SJSA1 (cell line): ENCODE results near the gene RERE. TPM values are rescaled to one million over a fixed set of nuclear protein-coding genes. Genes with fewer than 3 reads are reported as not detected.
A peak's percentile ranks its signal among the peaks of the same experiment; 100 is the strongest.
"Not testable (repeated sequence)": the region's sequence is repeated elsewhere in the genome, so short reads cannot be mapped to it uniquely, and the experiment has no call there.

Experiments
- DNase-seq, 2 experiments: peaks; one replicate each; pipeline ENCODE4 v3.0.0-alpha.2; 2015 to 2020; ENCODE audit warnings: low spot score in 2 of 2, low read depth in 1 of 2
- H3K27ac ChIP-seq: fragments of 250-450 bp; sonication (Bioruptor Pico); 2 replicates; pipeline ENCODE4 v1.5.1; 2020; ENCODE audit warnings: mild to moderate bottlenecking, moderate library complexity
- H3K27me3 ChIP-seq: fragments of 250-450 bp; sonication (Bioruptor Pico); replicated peaks from 2 replicates; pipeline ENCODE4 v1.5.1; 2020; ENCODE audit warnings: mild to moderate bottlenecking, moderate library complexity
- H3K36me3 ChIP-seq: fragments of 250-450 bp; sonication (Bioruptor Pico); 2 replicates; pipeline ENCODE4 v1.5.1; 2020; ENCODE audit warnings: mild to moderate bottlenecking
- H3K4me1 ChIP-seq: fragments of 250-450 bp; sonication (Bioruptor Pico); replicated peaks from 2 replicates; pipeline ENCODE4 v1.6.1; 2021; ENCODE audit warnings: mild to moderate bottlenecking
- H3K4me3 ChIP-seq: fragments of 250-450 bp; sonication (Bioruptor Pico); 2 replicates; pipeline ENCODE4 v1.5.1; 2020; ENCODE audit warnings: mild to moderate bottlenecking
- H3K9me3 ChIP-seq: fragments of 250-450 bp; sonication (Bioruptor Pico); replicated peaks from 2 replicates; pipeline ENCODE4 v1.5.1; 2020; ENCODE audit warnings: mild to moderate bottlenecking
- total RNA-seq: library from RNA; depleted of rRNA; stranded (reverse); fragments of >200 nt; shearing (Covaris generic); gene quantifications from 2 replicates; pipeline ENCODE4 v1.2.3, GENCODE V29; 2014

Gene RERE
- total RNA-seq, 1 experiment from 2014 or later, result 15.7 TPM

GRCh38 chr1:8384088-8384487 is 433.4 kb downstream of the RERE start:
- DNase-seq, result no peak
- Histone ChIP-seq H3K36me3 (peaks cover 31% of the 10 kb centered on the region), H3K9me3 (no peaks in the 10 kb centered on the region)

GRCh38 chr1:8382608-8383505 is 434.6 kb downstream of the RERE start:
- Histone ChIP-seq H3K27me3 (no peaks in the 10 kb centered on the region), H3K36me3 (peaks cover 32% of the 10 kb centered on the region), H3K27ac (no peak overlapping the region), H3K4me3 (no peak overlapping the region), H3K9me3 (no peaks in the 10 kb centered on the region), H3K4me1 (peaks cover 10% of the 10 kb centered on the region)
- DNase-seq, result no peak

More at GRCh38 chr1:8384088-8384487, 433.4 kb downstream of the RERE start:
- no peak overlapping the region for H3K27ac ChIP-seq
- H3K27me3 ChIP-seq, result no peaks in the 10 kb centered on the region
- no peak overlapping the region for H3K4me3 ChIP-seq
- peaks cover 10% of the 10 kb centered on the region for H3K4me1 ChIP-seq

- H3K36me3 ChIP-seq, result peaks cover 39% of the 10 kb centered on the region
- H3K27ac ChIP-seq, result no peak overlapping the region
- no peak for DNase-seq
- no peak overlapping the region for H3K4me3 ChIP-seq
- peaks cover 10% of the 10 kb centered on the region for H3K4me1 ChIP-seq
- no peaks in the 10 kb centered on the region for H3K9me3 ChIP-seq
- H3K27me3 ChIP-seq, result no peaks in the 10 kb centered on the region
These were observed 435.4 kb downstream of the RERE start for GRCh38 chr1:8382051-8382505.

GRCh38 chr1:8381618-8382017 is 435.8 kb downstream of the RERE start:
- no peaks in the 10 kb centered on the region for H3K27me3 ChIP-seq
- DNase-seq, result no peak
- H3K4me1 ChIP-seq, result peaks cover 10% of the 10 kb centered on the region
- no peak overlapping the region for H3K4me3 ChIP-seq
- H3K9me3 ChIP-seq, result no peaks in the 10 kb centered on the region
- peaks cover 39% of the 10 kb centered on the region for H3K36me3 ChIP-seq
- H3K27ac ChIP-seq, result no peak overlapping the region

- H3K9me3 ChIP-seq, H3K27ac ChIP-seq, H3K4me3 ChIP-seq, H3K27me3 ChIP-seq, DNase-seq, H3K4me1 ChIP-seq: not testable (repeated sequence)
- peaks cover 37% of the 10 kb centered on the region for H3K36me3 ChIP-seq
These were observed 437.1 kb downstream of the RERE start for GRCh38 chr1:8380310-8380709.

- DNase-seq, result no peak
- H3K27me3 ChIP-seq, result no peaks in the 10 kb centered on the region
- H3K4me1 ChIP-seq, result peaks cover 11% of the 10 kb centered on the region
- no peak overlapping the region for H3K27ac ChIP-seq
- no peaks in the 10 kb centered on the region for H3K9me3 ChIP-seq
- H3K36me3 ChIP-seq, result peaks cover 34% of the 10 kb centered on the region
- no peak overlapping the region for H3K4me3 ChIP-seq
These were observed 437.8 kb downstream of the RERE start for GRCh38 chr1:8379513-8380186.

- no peaks in the 10 kb centered on the region for H3K27me3 ChIP-seq
- peaks cover 12% of the 10 kb centered on the region for H3K4me1 ChIP-seq
- H3K36me3 ChIP-seq, result peaks cover 34% of the 10 kb centered on the region
- no peak overlapping the region for H3K27ac ChIP-seq
- no peak overlapping the region for H3K4me3 ChIP-seq
- DNase-seq, result no peak
- no peaks in the 10 kb centered on the region for H3K9me3 ChIP-seq
These were observed 438.4 kb downstream of the RERE start for GRCh38 chr1:8378981-8379470.

- no peak for DNase-seq
- Histone ChIP-seq H3K27ac (no peak overlapping the region), H3K4me3 (no peak overlapping the region)
These were observed 439.3 kb downstream of the RERE start for GRCh38 chr1:8378178-8378577.

GRCh38 chr1:8377271-8377981 is 440.0 kb downstream of the RERE start:
- peaks cover 32% of the 10 kb centered on the region for H3K36me3 ChIP-seq
- no peaks in the 10 kb centered on the region for H3K27me3 ChIP-seq
- DNase-seq, result no peak
- H3K27ac ChIP-seq, result no peak overlapping the region
- peaks cover 28% of the 10 kb centered on the region for H3K4me1 ChIP-seq
- H3K4me3 ChIP-seq, result no peak overlapping the region
- H3K9me3 ChIP-seq, result no peaks in the 10 kb centered on the region

More at GRCh38 chr1:8378178-8378577, 439.3 kb downstream of the RERE start:
- Histone ChIP-seq H3K27me3 (no peaks in the 10 kb centered on the region), H3K4me1 (peaks cover 20% of the 10 kb centered on the region), H3K36me3 (peaks cover 31% of the 10 kb centered on the region), H3K9me3 (no peaks in the 10 kb centered on the region)

GRCh38 chr1:8376358-8376840 is 441.0 kb downstream of the RERE start:
- peaks cover 22% of the 10 kb centered on the region for H3K36me3 ChIP-seq
- peaks cover 38% of the 10 kb centered on the region for H3K4me1 ChIP-seq
- H3K4me3 ChIP-seq, result no peak overlapping the region
- no peak overlapping the region for H3K27ac ChIP-seq
- no peak for DNase-seq
- no peaks in the 10 kb centered on the region for H3K9me3 ChIP-seq
- no peaks in the 10 kb centered on the region for H3K27me3 ChIP-seq

- Histone ChIP-seq H3K27ac (peak overlapping the region; percentile 66), H3K4me3 (no peak overlapping the region), H3K36me3 (peaks cover 14% of the 10 kb centered on the region; the same call in 1 of the 2 replicates), H3K9me3 (no peaks in the 10 kb centered on the region), H3K4me1 (peaks cover 54% of the 10 kb centered on the region), H3K27me3 (no peaks in the 10 kb centered on the region)
- peak in 1 of 2 experiments; percentile 66 for DNase-seq
These were observed 442.6 kb downstream of the RERE start for GRCh38 chr1:8374812-8375211.

- Histone ChIP-seq H3K36me3 (peaks cover 14% of the 10 kb centered on the region; the same call in 1 of the 2 replicates), H3K4me1 (peaks cover 56% of the 10 kb centered on the region), H3K9me3 (no peaks in the 10 kb centered on the region), H3K27ac (peak overlapping the region; percentile 66), H3K4me3 (no peak overlapping the region), H3K27me3 (no peaks in the 10 kb centered on the region)
- no peak for DNase-seq
These were observed 443.1 kb downstream of the RERE start for GRCh38 chr1:8374356-8374755.

- peak; percentile 80 to 81 for DNase-seq
- no peak overlapping the region for H3K4me3 ChIP-seq
- H3K9me3 ChIP-seq, result no peaks in the 10 kb centered on the region
- peak overlapping the region; percentile 66 for H3K27ac ChIP-seq
- peaks cover 56% of the 10 kb centered on the region for H3K4me1 ChIP-seq
- no peaks in the 10 kb centered on the region for H3K27me3 ChIP-seq
- H3K36me3 ChIP-seq, result peaks cover 14% of the 10 kb centered on the region; the same call in 1 of the 2 replicates
These were observed 443.7 kb downstream of the RERE start for GRCh38 chr1:8373581-8374241.
